ENCODE measurements around the gene TEAD1.

- TF ChIP-seq, protein P1, sequence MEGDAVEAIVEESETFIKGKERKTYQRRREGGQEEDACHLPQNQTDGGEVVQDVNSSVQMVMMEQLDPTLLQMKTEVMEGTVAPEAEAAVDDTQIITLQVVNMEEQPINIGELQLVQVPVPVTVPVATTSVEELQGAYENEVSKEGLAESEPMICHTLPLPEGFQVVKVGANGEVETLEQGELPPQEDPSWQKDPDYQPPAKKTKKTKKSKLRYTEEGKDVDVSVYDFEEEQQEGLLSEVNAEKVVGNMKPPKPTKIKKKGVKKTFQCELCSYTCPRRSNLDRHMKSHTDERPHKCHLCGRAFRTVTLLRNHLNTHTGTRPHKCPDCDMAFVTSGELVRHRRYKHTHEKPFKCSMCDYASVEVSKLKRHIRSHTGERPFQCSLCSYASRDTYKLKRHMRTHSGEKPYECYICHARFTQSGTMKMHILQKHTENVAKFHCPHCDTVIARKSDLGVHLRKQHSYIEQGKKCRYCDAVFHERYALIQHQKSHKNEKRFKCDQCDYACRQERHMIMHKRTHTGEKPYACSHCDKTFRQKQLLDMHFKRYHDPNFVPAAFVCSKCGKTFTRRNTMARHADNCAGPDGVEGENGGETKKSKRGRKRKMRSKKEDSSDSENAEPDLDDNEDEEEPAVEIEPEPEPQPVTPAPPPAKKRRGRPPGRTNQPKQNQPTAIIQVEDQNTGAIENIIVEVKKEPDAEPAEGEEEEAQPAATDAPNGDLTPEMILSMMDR (IDR thresholded peaks at IDR 0.05) = no peak
- TF ChIP-seq EP300 (IDR thresholded peaks at IDR 0.05) = no peak
- TF ChIP-seq, protein P2, sequence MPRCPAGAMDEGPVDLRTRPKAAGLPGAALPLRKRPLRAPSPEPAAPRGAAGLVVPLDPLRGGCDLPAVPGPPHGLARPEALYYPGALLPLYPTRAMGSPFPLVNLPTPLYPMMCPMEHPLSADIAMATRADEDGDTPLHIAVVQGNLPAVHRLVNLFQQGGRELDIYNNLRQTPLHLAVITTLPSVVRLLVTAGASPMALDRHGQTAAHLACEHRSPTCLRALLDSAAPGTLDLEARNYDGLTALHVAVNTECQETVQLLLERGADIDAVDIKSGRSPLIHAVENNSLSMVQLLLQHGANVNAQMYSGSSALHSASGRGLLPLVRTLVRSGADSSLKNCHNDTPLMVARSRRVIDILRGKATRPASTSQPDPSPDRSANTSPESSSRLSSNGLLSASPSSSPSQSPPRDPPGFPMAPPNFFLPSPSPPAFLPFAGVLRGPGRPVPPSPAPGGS (IDR thresholded peaks at IDR 0.05) = no peak
- TF ChIP-seq POLR2A (IDR thresholded peaks at IDR 0.05; ENCODE audit: low read length) = no peak
- TF ChIP-seq RCOR1 (IDR thresholded peaks at IDR 0.05; ENCODE audit: low read depth, low read length) = no peak
Observed at GRCh38 chr11:12762278-12762677, 88.1 kb downstream of the TEAD1 start.

Data from A549 (cell line).